Stimulated activated CD8-positive, alpha-beta memory T cell treated with anti-CD3 and anti-CD28 coated beads, Interleukin-4, amount 100 ng/mL, for 48 hours (primary cell): Measurements from ENCODE around the gene CFAP74.

Experiments
- DNase-seq: peaks from one replicate; pipeline ENCODE4 v3.0.0-alpha.2; 2020

CFAP74 gene

DNA sequence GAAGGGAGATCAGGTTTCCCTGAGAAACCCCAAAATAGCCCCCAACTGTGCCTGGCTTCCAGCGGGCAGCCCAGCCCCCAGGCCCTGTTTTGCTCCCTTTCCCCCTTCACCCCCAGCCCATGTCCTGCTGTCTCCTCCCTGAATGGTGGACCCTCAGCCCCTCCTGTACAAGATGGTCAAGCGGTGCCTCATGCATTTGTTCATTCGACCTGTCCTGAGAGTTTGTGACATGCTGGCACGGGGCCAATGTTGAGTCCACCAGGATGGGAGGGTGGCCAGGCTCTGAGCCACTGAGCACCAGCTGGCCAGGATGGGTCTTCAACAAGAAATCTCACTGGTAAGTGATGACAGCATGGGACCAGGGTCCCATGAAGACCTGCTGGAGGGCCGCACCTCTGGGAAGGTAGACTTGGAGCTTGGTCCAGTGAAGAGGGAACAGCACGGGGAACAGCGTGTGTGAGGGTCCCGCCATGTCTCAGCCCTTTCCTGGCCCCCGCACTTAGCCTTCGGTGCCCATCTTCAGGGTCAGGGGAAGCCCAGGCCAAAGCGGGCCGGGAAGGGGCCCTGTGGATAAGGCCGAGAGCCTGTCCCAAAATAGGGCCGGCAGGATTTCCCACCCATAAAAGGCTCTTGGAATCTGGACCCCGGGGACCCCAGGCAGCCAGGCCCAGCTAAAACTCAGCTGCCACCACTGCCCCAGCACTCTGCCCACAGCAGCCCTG lies 88.5 kb downstream of the CFAP74 start, which contains the start of gene CALML6:
TSS of gene CALML6 (plus strand) at position 290 of the 722 bp plus-strand sequence. CDS start at position 311, 21 bp downstream.
- DNase-seq = no peak

DNA sequence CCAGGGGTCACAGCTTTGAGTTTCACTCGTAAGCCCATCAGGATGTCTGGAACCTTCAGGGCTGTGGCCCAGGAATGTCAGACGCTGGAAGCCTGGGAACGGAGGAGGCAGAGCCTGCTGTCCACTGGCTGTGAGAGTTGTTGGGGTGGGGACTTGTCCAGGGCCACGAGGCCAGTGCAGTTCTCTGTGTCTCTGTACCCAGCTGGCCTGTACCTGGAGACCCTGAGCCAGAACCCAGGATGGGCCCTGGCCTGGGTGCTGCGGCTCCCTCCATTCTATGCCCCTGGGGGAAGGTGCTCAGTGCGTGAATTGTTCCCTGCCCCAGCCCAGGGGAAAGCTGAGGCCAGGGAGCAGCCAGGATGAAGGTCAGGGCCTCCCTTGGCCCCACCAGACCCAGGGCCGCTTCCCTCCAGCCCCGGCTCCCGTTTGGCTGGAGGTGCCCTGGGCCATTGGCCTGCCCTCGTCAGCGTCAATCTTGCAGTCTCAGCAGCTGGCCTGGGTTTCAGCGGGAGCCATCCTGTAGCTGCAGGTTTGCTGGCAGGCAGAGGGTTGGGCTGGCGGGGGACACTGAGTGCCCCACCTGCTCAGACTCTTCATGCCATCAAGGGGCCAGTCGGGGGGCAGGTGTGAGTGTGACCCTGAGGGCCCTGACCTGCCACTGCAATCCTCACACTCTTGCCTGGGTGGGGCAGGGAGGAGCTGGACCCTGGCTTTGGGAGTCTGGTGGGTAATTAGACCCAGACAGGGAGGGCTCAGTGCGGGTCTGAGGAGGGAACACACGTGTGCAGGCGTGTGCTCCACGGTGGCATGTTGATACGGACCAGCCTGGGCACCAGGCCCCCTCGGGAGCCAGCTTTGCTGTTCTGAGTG lies 89.2 kb downstream of the CFAP74 start:
- DNase-seq = no peak

DNA sequence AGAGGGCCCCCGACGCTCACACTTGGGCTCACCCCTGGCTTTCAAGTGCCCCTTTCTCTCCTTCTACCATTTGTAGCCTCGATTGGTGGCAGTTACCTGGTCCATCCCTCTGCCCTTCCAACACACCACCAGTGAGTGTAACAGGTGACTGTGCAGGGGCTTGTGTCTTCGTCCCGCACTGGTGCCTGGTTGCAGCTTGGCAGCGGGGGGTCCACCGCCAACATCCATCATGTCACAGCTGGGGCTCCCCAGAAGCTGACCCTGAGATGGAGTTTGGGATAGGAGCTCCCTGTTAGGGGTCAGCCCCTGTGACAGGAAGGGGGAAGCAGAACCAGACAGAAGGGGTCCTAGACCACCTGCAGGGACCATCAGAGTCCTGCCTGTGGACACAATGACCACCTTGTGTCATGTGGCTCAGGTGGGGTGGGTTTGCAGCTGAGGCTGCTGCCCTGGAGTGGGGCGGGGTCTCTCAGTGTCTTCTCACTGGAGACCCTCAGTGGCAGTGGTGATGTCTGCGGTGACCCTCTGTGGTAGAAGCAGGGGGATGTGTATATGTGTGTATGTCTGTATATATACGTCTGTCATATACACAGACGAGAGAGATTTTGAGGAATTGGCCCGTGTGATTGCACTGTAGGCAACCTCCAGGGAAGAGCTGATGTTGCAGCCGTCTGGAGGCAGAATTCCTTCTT lies 92.1 kb downstream of the CFAP74 start:
- no peak for DNase-seq

DNA sequence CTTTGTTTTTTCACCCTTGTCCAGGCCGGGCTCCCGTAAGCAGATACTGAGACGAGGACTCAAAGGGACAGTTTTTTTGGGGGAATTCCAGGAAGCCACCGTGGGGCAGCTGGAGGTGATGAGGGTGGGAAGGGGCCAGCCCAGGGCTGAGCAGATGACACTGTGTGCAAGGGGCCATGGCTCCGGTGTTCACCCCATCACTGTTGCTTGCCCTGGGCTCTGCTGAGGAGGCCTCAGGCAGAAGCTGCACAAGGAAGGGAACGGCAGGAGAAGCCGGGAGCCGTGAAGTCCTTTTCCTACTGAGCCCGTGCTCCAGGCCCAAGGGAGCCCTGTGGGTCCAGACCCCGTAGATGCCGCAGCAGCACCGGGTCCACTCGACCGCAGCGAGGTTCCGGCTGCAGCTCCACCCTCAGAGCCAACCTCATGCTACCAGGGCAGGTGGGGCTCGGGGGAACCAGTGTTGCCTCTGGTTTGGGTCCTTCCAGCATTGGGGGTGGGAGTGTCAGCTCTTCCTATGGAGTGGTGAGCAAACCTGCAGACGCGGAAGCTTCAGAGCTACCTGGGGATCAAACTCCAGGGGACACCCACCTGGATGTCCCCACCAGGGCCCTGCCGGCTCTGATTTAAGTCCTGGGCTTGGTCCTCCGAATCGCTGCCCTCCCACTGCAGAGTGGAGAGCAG lies 92.8 kb downstream of the CFAP74 start:
- DNase-seq = no peak

DNA sequence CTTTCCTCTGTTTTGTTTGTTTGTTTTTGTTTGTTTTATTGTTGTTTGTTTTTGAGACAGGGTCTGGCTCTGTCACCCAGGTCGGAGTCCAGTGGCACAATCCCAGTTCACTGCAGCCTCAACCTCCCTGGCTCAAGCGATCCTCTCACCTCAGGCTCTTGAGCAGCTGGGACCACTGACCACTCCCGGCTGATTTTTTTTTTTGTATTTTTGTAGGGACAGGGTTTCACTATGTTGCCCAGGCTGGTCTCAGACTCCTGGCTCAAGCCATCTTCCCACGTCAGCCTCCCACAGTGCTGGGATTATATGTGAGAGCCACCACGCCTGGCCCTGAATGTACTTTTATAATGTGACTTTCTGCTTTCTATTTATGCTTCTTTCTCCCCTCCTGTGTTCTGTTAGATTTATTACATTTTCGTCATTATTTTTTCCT lies 93.5 kb downstream of the CFAP74 start:
- DNase-seq = no peak

DNA sequence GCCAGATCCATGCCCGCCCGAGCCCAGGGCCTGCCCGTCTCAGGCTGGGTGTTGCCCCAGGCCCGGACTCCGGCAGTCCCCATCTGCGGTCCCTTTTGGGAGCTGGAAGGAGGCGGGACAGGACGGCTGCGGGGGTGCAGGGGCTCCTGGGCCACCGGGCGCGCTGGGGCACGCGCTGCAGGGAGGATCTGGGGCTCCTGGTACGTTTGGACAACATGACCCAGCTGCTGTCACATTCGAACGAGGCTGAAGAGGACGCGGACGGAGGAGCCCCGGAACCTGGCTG lies 95.1 kb downstream of the CFAP74 start:
- no peak for DNase-seq

DNA sequence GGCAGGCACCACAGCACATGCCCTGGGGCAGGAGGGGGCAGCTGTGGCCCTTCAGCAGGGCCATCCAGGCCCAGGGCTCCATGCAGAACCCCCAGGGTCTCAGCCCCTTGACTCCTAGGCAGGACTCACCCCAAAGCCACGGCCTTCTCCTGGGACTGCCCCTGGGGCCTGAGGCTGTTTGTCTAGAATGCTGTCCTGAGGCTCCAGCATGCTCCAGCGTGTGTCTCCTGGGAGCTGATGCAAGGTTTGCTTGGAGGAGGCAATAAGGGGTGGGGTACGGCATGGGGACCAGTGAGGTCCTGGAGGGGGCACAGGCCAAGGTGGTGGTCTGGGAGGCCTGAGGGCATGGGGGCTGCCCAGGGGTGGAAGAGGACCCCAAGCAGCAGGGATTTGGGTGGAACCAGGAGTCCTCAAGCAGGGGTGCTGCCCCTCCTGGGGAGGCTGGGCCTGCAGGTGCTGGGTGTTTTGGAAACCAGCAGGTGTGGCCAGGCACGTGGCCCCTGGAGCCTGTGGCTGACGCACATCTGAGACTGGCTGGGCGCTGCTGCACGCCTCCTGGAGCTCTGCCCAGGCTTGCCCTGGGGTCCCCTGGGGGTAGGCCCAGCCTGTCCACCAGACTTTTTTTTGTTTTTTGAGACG lies 96.4 kb downstream of the CFAP74 start:
- DNase-seq = no peak

DNA sequence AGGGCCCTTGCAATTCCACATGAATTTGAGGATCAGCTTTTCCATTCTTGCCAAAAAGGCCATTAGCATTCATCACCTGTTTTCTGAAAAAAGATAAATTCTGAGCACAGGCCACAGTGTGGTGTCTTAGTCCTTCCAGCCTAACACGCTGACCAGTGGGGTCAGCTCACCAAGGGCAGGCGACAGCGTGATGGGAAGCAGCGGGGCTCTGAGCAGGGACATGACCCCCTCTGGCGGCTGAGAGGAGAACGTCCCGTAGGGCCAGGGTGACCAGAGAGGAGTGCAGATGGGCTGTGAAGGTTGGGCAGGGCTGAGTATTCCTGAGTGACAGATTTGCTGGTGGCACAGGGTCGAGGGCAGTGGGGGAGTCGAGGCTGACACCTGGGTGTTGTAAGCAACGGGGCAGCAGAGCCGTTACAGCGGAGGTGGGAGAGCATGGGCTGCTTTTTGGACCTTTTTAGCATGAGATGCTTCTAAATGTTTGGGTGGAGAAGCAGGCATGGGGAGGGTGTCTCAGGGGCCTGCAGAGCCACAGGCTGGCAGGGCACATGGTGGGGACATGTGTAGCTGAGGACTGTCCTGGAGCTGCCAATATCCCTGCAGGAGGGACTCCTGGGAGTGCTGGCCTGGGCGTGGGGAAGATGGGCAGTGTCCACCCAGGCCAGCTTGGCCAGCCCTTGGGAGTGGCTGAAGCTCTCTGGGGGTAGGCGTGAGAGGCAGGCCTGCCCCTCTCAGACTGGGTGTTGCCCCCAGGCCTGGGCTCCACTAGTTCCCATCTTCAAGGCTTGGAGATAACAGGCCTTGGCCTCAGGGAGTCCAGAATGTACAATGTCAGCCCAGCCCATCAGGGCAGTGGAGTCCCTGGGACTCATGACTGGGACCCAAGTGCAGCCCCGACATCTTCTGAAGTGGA lies 97.1 kb downstream of the CFAP74 start:
- peak; percentile 85 for DNase-seq

DNA sequence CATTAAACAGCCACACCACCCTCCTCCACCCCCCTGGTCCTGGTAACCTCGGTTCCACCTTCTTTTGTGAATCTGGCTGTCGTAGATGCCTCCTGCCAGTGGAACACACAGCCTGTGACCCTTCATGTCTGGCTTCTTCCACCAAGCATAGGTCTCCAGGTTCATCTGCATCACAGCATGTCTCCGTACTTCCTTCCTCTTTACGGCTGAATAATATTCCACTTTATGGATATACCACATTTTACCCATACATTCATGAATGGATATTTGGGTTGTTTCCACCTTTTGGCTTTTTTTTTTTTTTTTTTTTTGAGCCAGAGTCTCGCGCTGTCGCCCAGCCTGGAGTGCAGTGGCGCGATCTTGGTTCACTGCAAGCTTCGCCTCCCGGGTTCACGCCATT lies 100.4 kb downstream of the CFAP74 start:
- no peak for DNase-seq

DNA sequence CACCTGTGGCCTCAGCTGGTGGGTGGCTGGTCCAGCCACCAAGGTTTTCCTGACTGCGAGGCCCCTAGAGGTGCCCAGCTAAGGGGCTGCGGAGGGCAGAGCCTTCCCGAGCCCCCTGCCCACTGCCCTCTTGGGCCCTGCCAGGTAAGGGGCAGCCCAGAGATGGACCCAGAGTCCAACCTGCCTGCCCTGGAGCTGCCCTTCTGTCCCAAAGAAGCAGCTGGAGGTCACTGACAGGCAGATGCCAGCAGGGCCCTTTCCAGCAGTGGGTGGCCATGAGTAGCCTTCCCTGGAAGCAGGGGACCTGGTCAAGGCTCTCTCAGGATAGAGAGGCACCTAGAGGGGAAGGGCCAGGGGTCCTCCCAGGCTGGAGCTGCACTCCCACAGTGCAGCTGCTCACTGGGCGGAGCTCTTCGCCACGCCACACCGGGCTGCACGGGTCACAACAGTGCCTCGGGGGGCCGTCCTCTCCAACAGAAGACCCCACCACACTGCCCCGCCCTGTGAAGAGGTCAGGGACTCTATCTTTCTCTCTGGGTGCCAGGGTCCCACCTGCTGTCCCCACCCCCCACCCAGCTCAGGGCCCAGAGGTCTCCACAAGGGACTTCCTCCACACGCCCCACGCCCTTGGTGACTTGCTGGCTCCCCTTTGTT lies 101.8 kb downstream of the CFAP74 start:
- no peak for DNase-seq

DNA sequence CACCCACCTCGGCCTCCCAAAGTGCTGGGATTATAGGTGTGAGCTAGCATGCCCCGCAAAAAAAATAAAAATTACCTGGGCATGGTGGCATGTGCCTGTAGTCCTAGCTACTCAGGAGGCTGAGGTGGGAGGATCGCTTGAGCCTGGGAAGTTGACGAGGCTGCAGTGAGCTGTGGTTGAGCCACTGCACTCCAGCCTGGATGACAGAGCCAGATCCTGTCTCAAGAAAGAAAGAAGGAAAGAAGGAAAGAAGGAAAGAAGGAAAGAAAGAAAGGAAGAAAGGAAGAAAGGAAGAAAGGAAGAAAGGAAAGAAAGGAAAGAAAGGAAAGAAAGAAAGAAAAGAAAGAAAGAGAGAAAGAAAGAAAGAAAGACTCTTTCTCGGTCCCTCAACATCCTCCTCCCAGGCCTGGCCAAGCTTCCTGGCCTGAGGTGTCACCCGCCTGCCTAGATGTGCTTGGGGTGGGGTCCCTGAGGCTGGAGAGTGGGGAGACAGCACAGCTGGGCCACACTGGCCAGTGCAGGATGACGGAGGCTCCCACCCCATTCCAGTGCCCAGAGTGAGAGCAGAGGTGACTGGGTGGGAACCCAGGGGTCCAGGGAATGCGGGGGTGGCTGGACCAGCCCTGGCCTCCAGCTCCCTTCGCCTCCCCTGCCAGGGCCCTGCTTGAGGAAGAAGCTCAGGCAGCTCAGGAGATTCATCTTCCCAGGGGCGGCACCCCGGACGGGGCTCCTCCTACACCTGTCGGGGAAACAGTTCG lies 102.5 kb downstream of the CFAP74 start:
- DNase-seq = no peak

DNA sequence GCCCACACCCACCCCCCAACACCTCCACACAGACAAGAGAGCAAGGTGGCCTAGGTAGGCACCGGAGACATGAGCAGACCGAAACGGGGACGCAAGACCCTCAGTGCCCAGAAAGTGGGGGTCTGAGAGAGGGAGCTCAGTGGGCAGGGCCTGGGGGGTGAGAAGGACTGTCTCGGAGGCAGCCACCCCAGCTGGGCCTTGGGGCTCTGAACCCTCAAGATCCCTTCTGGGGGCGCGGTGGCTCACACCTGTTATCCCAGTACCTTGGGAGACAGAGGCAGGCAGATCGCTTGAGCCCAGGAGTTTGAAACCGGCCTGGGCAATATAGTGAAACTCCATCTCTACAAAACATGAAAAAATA lies 103.6 kb downstream of the CFAP74 start:
- no peak for DNase-seq

DNA sequence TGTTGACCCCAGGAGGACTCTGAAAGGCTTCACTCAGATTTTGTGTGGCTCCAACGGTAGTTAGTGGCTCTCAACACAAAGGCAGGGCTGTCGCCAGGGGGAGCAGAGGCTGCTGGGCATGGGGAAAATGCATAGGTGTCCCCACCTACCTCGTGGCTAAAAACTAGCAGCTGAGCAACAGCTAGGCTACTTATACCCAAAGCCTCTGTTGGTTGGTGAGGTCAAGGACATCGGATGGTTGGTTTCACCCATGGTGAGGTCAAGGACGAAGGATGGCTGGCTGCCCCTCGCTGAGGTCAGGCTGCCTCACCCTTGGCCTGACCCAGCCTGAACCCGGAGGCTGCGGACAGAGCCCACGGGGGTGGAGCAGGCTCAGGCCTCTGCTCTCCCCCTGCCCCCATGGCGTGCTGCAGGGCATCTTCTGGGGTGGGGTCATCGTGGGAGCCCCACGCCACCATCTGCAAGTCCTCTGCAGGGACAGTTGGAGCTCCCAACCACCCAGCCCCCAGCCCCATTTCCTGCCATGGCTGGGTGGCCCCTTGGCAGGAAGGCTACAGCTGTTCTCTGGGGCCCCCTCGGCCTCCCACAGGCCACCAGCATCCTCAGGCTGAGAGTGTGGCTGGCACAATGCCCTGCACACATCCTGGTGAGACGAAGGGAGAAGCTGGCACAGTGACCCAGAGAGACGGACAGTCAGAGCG lies 104.2 kb downstream of the CFAP74 start:
- peak; percentile 49 for DNase-seq

DNA sequence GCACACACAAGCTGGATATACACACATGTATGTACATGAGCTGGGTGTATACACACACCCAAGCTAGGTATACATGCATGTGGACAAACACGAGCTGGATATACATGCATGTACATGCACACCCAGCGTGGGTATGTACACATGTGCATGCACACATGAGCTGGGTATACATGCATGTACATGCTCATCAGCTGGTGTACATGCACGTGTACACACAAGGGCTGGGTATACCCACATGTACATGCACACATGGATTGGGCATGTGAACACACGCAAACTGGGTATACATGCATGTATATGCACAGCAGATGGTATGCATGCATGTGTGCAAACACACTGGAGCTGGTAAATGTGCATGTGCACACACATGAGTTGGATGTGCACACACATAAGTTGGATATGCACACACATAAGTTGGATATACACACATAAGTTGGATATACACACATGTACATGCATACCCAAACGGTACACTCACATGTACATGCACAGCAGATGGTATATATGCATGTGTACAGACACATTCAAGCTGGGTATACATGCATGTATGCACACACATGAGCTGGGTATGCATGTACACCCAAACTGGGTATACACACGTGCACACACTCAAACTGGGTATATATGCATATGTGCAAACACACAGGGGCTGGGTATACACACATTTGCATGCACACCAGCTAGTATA lies 105.2 kb downstream of the CFAP74 start:
- DNase-seq = no peak

DNA sequence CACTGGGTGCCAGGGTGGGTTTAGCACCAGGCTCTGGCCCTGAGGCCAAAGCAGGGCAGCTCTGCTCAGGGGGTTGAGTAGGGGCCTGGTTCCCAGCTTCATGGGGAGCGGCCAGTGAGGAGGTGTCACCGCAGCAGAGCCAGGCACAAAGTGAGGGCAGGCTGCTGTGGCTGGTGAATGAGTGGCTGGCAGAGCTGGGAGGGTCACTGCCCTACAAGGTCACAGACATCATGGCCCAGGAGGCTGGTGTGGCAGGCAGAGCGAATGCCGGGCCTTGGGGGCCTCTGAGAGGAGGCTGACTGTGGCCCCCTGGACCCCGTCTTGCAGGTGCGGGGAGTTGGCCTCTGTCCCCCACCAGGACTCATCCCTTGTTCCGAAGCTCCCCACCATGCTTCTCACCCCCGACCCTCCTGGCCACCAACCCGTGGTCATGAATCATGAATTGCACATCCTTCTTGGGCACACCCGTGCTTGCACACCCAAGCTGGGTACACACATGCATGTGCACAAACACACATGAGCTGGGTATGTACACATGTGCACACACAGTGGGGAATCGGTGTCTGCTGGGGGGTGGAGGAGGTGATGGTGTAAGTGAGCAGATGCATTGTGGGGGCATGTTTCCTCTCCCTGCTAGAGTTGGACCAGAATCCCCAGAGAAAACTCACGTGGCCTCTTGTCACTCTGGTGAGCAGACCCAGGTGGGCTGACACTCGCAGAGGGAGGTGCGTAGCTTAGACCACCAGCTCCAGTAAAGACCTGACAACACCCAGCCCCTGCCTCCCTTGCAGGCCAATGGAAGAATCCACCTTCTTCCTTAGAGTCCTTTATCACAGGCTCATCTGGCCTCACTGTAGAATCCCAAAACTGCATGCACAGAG lies 107.9 kb downstream of the CFAP74 start:
- DNase-seq = no peak

DNA sequence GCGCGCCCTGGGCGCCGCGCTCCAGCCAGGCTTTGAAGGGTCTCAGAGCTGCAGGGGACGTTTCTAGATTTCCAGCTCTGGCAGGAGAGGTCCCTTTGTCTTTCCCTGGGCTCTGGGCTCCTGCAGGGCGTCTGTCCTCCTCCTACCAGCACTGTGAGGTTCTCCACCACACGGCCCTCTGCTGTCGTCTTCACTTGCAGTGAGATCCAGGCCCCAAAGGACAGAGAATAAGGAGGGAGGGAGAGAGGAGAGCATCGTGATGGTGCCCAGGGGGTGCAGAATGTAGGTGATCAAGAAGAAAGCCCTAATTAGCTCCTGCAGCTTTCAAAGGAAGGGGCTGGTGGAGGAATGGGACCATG lies 108.5 kb downstream of the CFAP74 start:
- DNase-seq = no peak

DNA sequence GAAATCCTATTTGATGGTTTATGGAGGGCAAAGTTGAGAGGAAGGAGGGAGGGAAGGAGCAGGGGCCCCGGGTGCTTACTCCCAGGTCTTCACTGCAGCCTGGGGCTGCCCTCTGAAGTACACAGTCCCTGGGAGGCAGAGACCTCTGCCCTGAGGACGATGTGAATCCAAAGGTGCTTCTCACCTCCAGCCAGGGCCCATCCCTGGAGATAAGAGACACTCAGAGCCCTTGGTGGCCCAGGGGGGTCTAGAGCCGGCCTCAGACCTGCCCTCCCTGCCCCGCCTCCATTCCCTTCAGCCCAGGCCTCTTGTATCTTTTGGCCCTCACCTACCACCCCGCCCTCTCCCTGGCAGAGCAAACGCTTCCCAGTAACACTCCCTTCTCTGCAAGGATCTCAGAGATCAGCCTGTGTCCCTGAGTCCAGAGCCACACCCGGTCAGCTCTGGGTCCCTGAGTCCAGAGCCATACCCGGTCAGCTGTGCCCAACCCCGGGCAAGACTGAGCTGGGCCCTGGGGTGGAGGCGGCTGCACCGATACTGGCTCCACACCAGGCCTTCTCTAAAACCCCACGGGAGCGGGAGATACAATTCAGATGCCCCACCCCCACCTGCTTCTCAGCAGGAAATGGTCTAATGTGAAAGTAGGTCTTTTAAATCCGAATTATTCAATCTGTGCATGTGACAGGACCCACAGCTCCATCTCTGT lies 109.1 kb downstream of the CFAP74 start:
- DNase-seq = no peak

DNA sequence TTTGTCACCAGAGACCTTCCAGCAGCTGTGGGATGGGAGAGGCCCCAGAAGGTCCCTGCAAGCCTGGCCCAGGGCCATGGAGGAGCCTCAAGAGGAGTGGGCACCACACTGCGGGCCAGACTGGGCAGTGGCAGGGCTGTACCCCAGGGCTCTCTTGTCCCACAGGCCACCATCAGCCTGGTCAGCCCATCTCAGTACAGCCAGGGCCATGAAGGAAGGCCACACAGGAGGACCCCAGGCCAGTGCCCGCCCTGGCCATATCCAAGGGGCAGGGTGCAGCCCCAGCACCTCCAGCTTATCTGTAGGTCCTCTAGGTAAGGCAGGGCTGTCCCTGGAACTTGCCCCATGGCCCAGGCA lies 109.6 kb downstream of the CFAP74 start:
- DNase-seq = no peak
